ENCODE data around the gene ATXN7L1. TPM values are rescaled to one million over a fixed set of nuclear protein-coding genes. Genes with fewer than 3 reads are reported as not detected.

Gene ATXN7L1
- total RNA-seq, 1 experiment from 2014 or later, result 24.3 TPM

DNA sequence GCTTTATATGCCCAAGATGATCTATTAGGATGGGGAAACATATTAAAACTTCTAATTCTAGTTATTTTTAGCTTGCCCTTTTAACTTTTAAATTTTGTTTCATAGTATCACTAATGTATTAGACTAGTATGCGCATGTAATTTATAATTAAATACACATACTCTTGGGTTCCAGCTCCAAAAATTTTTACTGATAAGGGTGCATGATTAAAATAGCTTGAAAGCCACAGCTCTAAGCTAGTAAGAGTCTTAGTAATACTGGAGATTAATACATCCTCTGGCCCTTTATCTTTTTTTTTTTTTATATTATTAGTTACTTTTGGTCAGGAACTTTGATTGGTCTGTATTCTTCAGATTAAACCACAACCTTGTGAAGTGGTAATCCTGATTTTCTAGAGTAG, 53.6 kb downstream of the ATXN7L1 start:
- Histone ChIP-seq H3K9me3 (ENCODE audit: control insufficient read depth, low read depth, low read length) (no peaks in the 10 kb centered on the region), H3K27ac (ENCODE audit: insufficient read length, low read depth, low read length) (no peak overlapping the region), H3K4me2 (ENCODE audit: insufficient read depth, insufficient read length, low read length) (no peak overlapping the region), H3K9ac (ENCODE audit: extremely low read depth, insufficient read length, low read length) (no peak overlapping the region), H3K27me3 (ENCODE audit: insufficient read depth, low read length) (no peaks in the 10 kb centered on the region), H2AK5ac (ENCODE audit: insufficient read length, low read length) (no peak overlapping the region), H4K8ac (replicated peaks; ENCODE audit: insufficient read length, low read depth, low read length) (no peak overlapping the region), H4K91ac (ENCODE audit: insufficient read length, low read depth, low read length) (no peak overlapping the region), H3K23ac (ENCODE audit: insufficient read length, low read depth, low read length) (no peak overlapping the region), H3K4me1 (ENCODE audit: insufficient read depth, low read length) (no peaks in the 10 kb centered on the region), H2BK5ac (ENCODE audit: insufficient read length, low read length) (no peak overlapping the region), H4K5ac (ENCODE audit: insufficient read length, low read depth, low read length) (no peak overlapping the region), H3K56ac (ENCODE audit: insufficient read length, low read depth, low read length) (no peak overlapping the region), H2BK120ac (ENCODE audit: low read depth, low read length, poor library complexity, severe bottlenecking) (no peak overlapping the region), H2BK12ac (ENCODE audit: insufficient read length, low read depth, low read length) (no peak overlapping the region), H3T11ph (ENCODE audit: low read length) (no peak overlapping the region), H2BK15ac (ENCODE audit: low read depth, low read length) (no peak overlapping the region), H3K4ac (ENCODE audit: low read depth, low read length) (no peak overlapping the region), H3K79me1 (ENCODE audit: insufficient read depth, low read depth, low read length, poor library complexity, severe bottlenecking) (no peaks in the 10 kb centered on the region), H3K23me2 (ENCODE audit: insufficient read length, low read depth, low read length, poor library complexity, severe bottlenecking) (no peaks in the 10 kb centered on the region), H4K20me1 (ENCODE audit: control insufficient read depth, insufficient read depth, insufficient read length) (no peaks in the 10 kb centered on the region), H3K18ac (ENCODE audit: insufficient read length, low read depth, low read length) (no peak overlapping the region), H3K14ac (ENCODE audit: insufficient read depth, low read length) (no peak overlapping the region), H2AFZ (ENCODE audit: low read length) (no peak overlapping the region), H2BK20ac (ENCODE audit: low read depth, low read length, poor library complexity, severe bottlenecking) (no peak overlapping the region), H3K79me2 (ENCODE audit: insufficient read depth, low read length) (no peaks in the 10 kb centered on the region)
- H3K9me3 Mint-ChIP-seq, result no peaks in the 10 kb centered on the region
- H3K27ac Mint-ChIP-seq, result no peak overlapping the region
- peaks cover 5 to 13% of the 10 kb centered on the region in 2 experiments for H3K4me1 Mint-ChIP-seq
- no peak for DNase-seq
- H3K4me3 Mint-ChIP-seq, result no peak overlapping the region
- H3K36me3 Mint-ChIP-seq (ENCODE audit: insufficient read depth in 1 of 3, low read depth in 3 of 3), result peaks cover 0 to 10% (median 5%) of the 10 kb centered on the region in 3 experiments; a peak in 5 of 7 replicates
- no peaks in the 10 kb centered on the region for H3K27me3 Mint-ChIP-seq (ENCODE audit: low read depth)
- TF ChIP-seq, protein P1, sequence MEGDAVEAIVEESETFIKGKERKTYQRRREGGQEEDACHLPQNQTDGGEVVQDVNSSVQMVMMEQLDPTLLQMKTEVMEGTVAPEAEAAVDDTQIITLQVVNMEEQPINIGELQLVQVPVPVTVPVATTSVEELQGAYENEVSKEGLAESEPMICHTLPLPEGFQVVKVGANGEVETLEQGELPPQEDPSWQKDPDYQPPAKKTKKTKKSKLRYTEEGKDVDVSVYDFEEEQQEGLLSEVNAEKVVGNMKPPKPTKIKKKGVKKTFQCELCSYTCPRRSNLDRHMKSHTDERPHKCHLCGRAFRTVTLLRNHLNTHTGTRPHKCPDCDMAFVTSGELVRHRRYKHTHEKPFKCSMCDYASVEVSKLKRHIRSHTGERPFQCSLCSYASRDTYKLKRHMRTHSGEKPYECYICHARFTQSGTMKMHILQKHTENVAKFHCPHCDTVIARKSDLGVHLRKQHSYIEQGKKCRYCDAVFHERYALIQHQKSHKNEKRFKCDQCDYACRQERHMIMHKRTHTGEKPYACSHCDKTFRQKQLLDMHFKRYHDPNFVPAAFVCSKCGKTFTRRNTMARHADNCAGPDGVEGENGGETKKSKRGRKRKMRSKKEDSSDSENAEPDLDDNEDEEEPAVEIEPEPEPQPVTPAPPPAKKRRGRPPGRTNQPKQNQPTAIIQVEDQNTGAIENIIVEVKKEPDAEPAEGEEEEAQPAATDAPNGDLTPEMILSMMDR (conservative IDR thresholded peaks at IDR 0.05), result no peak
- WGBS (ENCODE audit: extremely low coverage, insufficient read length, low lambda C conversion rate), result no CpG with 5 or more reads among the region's 1 CpG
